ENCODE data around the gene FAM236D.
"Not testable (repeated sequence)": the region's sequence is repeated elsewhere in the genome, so short reads cannot be mapped to it uniquely, and the experiment has no call there.

The FAM236D gene

DNA sequence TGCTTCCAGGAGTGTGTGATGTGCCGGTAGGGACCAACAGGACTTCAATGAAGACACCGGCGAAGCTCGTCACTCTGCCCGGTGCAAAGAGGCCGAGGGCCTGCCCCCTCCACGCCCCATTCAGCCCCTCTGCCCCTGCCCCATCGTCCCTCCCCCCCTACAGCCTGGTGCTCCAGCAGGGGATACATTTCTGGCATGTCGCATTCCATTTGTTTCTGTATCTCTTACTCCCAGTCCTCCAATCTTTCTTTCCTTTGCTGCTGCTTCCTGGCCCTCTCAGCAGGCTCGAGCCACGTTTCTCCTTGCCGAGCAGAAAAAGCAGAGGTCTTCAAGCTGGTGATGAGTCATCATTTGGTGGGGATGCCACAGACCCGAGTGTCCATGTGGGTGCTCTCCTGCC is at the start of gene FAM236D:
FAM236D (minus strand) TSS at position 101 of the 400 bp plus-strand sequence; CDS start at position 1, 100 bp downstream.
- not testable (repeated sequence) for DNase-seq

DNA sequence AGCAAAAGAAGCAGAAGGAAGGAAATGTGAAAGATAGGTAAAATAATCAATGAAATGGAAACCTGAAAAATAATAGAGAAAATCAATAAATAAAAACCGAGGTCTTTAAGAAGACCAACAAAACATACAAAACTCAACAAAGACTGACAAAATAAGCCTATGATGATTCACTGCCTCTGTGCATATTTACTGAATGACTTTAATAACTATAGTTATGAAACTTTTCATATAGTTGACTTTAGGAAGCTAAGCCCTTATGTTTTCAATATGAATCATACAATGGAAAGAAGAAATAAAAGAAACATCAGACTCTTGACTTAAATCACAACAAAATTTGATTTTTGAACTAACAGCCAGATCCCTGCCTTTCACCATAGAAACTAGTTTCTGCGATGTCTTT is 29.5 kb upstream of the FAM236D start:
- not testable (repeated sequence) for DNase-seq

DNA sequence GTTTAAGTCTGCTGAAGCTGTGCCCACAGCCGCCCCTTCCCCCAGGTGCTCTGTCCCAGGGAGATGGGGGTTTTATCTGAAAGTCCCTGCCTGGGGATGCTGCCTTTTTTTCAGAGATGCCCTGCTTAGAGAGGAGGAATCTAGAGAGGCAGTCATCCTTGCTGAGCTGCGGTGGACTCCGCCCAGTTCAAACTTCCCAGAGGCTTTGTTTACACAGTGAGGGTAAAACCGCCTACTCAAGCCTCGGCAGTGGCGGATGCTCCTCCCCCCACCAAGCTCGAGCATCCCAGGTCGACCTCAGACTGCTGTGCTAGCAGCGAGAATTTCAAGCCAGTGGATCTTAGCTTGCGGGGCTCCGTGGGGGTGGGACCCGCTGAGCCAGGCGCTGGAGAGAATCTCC is 22.7 kb upstream of the FAM236D start:
- not testable (repeated sequence) for DNase-seq

DNA sequence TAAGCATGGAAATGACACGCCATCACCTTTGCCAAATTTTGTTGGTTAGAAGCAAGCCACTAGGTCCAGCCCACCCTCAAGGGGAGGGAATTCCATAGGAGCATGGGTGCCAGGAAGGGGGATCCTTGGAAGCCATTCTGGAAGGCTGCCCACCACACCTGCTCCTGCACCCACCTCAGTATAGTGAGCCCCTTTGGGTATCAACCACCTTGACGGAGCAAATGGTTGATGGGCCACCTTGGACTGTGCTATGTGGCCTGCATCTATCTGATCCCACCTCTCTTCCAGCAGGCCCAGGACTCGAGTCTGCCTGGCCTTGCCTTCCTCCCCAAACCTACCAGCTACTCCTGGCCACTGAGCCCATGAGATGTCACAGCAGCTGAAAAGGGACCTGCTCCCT is 17.6 kb downstream of the FAM236D start:
- DNase-seq = not testable (repeated sequence)

DNA sequence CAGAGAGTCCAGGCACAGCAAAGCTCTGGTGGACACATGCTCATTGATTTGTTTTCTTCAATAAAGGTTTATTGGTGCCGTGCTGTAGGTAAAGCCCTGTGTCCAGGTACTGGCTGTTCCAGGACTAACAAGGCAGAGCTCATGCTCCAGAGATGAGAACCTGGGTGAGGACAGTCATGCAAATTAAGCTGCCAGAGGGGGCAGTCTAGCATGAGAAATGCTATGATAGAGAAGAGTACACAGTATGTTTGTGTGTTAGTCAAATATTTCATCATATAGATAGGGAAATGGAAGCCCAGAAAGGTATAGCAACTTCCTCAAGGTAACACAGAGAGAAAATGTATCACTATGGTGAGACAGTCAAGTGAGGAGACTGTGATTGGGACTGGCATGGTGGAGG is 19.9 kb downstream of the FAM236D start:
- DNase-seq = not testable (repeated sequence)

DNA sequence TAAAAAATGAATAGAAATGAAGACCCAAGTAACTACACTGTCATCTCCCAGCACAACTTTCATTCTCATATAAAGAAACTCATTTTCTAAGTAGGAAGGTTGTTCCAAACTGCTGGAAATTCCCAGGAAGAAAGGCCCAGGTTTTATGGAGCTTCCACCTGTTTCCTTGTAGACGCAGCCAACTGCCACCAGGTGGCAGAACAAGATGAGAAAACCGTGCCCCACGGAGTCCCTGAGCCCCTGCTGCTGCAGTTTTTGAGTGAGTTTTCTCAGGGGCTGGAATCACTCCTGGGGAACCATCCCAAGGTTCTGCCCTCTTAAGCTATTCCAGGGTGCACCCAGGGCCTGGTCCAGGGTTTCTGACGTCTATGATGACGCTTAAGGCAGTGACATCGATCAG is 24.0 kb downstream of the FAM236D start:
- not testable (repeated sequence) for DNase-seq

DNA sequence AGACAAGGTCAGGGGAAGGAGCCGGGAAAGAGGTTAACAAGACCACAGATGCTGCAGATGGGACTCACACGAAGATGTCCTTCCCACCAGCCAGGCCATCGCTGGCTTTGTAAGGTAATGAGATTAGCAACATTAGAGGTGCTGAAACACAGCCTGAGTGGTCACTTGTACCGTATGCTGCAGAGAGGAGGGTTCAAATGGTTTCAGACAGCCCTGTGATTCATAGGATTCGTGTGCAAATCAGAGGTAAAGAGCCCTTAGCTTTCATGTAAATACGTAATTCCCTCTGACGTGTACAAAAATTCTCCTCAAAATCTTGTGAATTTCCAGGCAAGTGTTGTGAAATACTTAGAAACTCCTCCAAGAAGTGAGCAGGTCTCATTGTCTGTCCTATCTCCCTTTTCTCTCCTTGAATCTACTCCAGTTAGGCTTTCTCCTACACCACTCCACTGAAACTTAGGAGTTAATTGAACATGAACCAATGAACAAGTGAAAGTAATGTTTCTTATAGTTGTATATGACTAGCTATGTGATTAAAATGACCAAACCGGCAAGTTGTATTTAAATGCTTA is 24.6 kb downstream of the FAM236D start:
- DNase-seq = not testable (repeated sequence)

DNA sequence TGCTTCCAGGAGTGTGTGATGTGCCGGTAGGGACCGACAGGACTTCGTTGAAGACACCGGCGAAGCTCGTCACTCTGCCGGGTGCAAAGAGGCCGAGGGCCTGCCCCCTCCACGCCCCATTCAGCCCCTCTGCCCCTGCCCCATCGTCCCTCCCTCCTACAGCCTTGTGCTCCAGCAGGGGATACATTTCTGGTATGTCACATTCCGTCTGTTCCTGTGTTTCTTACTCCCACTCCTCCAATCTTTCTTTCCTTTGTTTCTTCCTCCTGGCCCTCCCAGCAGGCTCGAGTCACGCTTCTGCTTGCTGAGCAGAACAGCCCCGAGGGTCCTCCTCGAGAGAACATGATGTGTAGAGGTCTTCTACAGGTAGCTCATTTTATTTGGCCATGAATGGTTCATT is 25.4 kb downstream of the FAM236D start, which contains the start of gene FAM236B:
FAM236B (minus strand) TSS at position 101 of the 400 bp plus-strand sequence; CDS start at position 1, 100 bp downstream.
- not testable (repeated sequence) for DNase-seq

DNA sequence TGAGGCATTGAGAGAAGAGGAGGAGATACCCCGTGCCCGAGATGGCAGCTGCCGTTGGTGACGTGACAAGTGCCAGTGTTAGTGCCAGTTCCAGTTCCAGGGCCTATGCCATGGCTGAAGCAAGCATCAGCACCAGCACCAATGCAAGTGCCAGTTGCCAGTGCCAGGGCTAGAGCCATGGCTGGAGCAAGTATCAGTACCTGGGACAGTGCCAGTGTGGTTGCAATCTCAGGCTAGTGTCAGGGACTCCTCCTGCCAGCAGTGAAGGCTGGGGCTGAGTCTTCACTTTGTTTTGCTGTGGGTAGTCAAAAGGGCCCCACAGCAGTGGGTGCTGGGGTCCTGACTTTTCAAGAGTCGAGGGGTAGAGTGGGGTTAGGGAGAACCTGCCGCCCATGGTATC is 29.9 kb downstream of the FAM236D start:
- not testable (repeated sequence) for DNase-seq

DNA sequence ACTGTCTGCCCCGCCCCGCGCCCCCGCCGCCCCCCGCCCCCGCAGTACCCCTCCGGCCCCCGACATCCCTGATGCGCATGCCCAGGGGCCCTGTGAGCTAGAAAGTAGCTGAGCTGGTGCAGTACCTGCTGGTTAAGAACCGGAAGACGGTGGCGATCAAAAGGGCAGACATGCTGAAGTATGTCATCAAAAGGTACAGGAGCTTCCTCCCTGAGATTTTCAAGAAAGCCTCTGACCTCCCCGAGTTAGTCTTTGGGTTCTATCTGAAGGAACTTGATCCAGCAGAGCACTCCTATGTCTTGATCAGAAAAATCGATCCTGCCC is 30.6 kb downstream of the FAM236D start:
- DNase-seq = not testable (repeated sequence)

DNA sequence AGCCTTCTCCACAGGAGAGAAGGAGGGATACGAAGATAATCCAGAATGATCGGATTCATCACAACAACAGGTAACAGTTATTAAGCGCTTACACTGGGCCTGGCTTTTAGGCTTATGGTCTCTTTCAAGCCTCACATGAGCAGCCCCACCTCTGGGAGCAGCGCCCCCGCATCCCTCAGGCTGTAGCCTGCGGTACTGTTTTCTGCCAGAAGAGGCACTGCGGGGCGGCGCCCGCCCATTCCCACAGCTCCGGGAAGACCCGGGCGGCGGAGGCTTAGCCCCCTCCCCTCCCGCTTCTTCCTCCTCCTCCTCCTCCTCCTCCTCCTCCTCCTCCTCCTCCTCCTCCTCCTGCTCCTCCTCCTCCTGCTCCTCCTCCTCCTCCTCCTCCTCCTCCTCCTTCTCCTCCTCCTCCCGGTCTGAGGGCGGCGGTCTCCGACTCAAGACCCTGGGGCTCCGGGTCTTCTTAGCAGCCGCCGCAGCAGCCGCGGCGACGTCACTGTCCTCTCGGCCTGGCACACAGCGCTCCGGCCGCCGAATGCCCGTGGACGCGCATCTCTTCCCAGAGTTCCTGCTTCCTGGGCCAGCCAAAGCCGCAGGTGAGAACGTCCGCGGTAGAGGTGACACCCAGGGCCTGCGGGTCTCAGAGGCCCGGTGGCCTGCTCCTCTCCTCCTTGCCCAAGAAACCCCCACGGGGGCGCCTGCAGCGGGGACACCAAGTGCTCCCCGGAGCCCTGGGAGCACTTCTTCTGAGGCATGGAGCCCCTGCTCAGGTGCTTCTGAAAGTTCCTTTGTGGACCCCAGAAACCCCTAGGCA is 31.1 kb downstream of the FAM236D start, which contains the start of gene DMRTC1B:
DMRTC1B (plus strand) TSS at position 238 of the 814 bp plus-strand sequence. CDS start 68,246 bp downstream, outside the sequence.
- not testable (repeated sequence) for DNase-seq

DNA sequence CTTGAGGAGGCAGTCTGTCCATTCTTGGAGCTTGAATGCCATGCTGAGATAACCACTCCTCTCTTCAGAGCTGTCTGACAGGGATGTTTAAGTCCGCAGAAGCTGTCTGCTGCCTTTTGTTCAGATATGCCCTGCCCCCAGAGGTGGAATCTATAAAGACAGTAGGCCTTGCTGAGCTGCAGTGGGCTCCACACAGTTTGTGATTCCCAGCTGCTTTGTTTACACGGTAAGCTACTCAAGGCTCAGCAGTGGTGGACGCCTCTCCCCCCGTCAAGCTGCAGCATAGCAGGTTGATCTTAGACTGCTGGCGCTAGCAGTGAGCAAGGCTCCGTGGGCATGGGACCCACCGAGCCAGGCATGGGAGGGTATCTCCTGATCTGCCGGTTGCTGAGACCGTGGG is 47.6 kb downstream of the FAM236D start:
- not testable (repeated sequence) for DNase-seq
